BJ (cell line): ENCODE measurements around the gene CCDC167. TPM values are rescaled to one million over a fixed set of nuclear protein-coding genes. Genes with fewer than 3 reads are reported as not detected.

ENCODE experiments used
- CTCF ChIA-PET: fragments of 350-600 bp; formaldehyde crosslinking; extraction: SDS; loops from one replicate; lab custom pipeline; 2021; ENCODE audit warnings: antibody characterized with exemption, inconsistent platforms; lab: Yijun Ruan, JAX
- POLR2A ChIA-PET: fragments of 300-600 bp; sonication (Branson Sonifier 250); formaldehyde crosslinking; extraction: SDS; loops from one replicate; lab custom pipeline; 2021; ENCODE audit warnings: antibody characterized with exemption; lab: Charles Lee
- DNase-seq: peaks from one replicate; pipeline ENCODE4 v3.0.0-alpha.2; 2011; ENCODE audit warnings: low read depth
- H3K27me3 ChIP-seq: 2 replicates; pipeline ENCODE4 v1.6.0; 2011; ENCODE audit warnings: low read length; ENCODE audit not compliant: control insufficient read depth, insufficient read depth
- H3K36me3 ChIP-seq: 2 replicates; pipeline ENCODE4 v1.5.1; 2011; ENCODE audit warnings: low read length; ENCODE audit not compliant: control insufficient read depth, insufficient read depth
- H3K4me3 ChIP-seq: 2 replicates; pipeline ENCODE4 v1.5.1; 2011; ENCODE audit warnings: low read depth, mild to moderate bottlenecking, control low read depth, low read length
- polyA plus RNA-seq: library from polyadenylated mRNA; depleted of rRNA; stranded (reverse); fragments of >200 nt; gene quantifications from 2 replicates; pipeline ENCODE4 v1.2.3, GENCODE V29; 2011
- TF ChIP-seq, protein P1 (sequence below): IDR thresholded peaks from 2 replicates; pipeline ENCODE4 v1.5.1; 2011; ENCODE audit warnings: low read depth, mild to moderate bottlenecking, control low read depth, inconsistent platforms, low read length, moderate library complexity; ENCODE audit not compliant: insufficient read depth

Gene CCDC167
- polyA plus RNA-seq, 1 experiment: 31.8 TPM

DNA sequence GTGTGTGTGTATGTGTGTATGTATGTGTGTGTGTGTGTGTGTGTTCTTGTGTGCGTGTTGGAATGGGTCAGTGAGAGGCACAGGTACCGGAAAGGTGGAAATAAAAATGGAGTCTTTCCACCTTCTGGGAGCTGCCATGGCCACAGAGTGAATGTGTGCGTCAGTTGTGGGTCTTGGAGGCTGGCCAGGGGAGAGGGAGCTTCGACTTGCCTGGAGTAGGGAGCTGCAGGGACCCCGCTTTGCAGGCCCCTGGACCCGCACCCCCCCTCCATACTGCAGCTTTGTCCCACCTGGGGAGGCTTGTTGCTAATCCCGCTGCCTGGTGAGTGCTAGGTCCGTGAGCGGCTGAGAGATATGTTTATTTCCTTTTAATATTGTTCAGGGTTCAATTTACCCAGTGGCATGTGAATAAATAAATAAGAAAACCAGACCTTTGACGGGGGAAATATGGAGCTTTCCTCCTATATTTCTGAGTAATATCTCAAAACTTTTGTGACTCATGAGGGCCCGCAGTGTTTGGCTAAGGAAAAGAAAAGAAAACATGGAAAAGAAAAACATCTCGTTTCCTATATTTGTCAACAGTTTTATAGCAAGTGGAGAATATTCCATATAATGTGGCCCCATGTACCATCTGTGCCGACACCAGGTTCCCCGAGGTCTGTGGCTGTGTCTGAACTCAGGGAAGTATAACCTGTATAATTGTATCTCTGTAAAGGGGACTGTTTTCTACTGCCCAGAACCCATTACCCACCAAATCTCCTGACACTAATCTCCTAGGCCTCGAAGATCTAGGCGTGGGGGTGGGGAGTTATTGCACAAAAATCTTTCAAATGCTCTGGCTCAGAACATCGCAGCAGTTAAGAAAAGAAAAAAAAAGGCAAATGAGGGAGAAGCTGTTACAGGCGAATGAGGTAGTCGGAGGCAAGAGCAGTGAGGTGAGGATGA, 24.6 kb upstream of the CCDC167 start:
- Histone ChIP-seq H3K36me3 (no peaks in the 10 kb centered on the region), H3K4me3 (no peak overlapping the region), H3K27me3 (peaks cover 9% of the 10 kb centered on the region)
- DNase-seq: no peak
- TF ChIP-seq, protein P1, sequence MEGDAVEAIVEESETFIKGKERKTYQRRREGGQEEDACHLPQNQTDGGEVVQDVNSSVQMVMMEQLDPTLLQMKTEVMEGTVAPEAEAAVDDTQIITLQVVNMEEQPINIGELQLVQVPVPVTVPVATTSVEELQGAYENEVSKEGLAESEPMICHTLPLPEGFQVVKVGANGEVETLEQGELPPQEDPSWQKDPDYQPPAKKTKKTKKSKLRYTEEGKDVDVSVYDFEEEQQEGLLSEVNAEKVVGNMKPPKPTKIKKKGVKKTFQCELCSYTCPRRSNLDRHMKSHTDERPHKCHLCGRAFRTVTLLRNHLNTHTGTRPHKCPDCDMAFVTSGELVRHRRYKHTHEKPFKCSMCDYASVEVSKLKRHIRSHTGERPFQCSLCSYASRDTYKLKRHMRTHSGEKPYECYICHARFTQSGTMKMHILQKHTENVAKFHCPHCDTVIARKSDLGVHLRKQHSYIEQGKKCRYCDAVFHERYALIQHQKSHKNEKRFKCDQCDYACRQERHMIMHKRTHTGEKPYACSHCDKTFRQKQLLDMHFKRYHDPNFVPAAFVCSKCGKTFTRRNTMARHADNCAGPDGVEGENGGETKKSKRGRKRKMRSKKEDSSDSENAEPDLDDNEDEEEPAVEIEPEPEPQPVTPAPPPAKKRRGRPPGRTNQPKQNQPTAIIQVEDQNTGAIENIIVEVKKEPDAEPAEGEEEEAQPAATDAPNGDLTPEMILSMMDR: no peak
- POLR2A ChIA-PET: no interaction called here
- CTCF ChIA-PET: interaction anchor here (2.1 kb wide), 1 partner anchor 41 kb away, joined by 4 read pairs; no protein-coding TSS in a partner anchor

DNA sequence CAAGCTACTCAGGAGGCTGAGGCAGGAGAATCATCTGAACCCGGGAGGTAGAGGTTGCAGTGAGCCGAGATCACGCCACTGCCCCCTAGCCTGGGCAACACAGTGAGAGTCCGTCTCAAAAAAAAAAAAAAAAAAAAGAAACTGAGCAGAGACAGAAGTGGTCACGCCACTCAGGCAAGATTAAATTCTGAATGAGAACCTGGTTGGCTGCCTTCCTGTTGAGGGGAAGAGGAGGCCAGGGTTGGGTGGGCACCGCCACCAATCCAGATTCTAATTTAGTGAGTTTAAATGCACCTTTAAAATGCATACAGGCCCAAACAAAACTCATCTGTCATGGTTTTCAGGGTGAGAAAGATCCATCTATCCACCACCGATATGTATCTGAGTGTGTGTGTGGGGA, 23.7 kb upstream of the CCDC167 start:
- no peak for DNase-seq
- TF ChIP-seq, protein P1: no peak
- no peaks in the 10 kb centered on the region for H3K36me3 ChIP-seq
- ChIA-PET POLR2A (no interaction called here), CTCF (interaction anchor here (0.6 kb wide), 1 partner anchor 884 kb away, joined by 3 read pairs; no protein-coding TSS in a partner anchor)
- peaks cover 7% of the 10 kb centered on the region for H3K27me3 ChIP-seq
- no peak overlapping the region for H3K4me3 ChIP-seq

DNA sequence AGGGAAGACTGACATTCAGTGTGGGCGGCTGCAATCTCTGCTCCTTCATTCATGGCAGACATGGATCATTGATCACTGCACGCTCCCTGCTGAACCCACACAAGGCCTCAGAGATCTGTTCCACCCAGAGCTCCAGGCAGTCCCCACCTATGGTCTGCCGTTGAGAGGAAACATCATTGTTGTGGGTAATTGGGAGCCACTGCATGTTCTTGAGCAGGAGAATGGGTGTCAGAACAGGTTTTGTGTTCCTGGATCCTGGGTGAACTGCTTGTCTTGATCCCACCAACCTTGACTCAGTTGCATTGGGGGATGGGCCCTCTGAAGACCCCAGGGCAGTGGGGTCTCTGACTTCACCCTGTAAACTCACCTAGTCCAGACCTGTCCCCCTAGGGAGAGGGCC, 23.1 kb upstream of the CCDC167 start:
- POLR2A ChIA-PET: no interaction called here
- Histone ChIP-seq H3K4me3 (no peak overlapping the region), H3K36me3 (no peaks in the 10 kb centered on the region), H3K27me3 (peaks cover 7% of the 10 kb centered on the region)
- TF ChIP-seq, protein P1: no peak
- DNase-seq: no peak
- CTCF ChIA-PET: interaction anchor here (0.6 kb wide), 1 partner anchor 884 kb away, joined by 3 read pairs; no protein-coding TSS in a partner anchor

DNA sequence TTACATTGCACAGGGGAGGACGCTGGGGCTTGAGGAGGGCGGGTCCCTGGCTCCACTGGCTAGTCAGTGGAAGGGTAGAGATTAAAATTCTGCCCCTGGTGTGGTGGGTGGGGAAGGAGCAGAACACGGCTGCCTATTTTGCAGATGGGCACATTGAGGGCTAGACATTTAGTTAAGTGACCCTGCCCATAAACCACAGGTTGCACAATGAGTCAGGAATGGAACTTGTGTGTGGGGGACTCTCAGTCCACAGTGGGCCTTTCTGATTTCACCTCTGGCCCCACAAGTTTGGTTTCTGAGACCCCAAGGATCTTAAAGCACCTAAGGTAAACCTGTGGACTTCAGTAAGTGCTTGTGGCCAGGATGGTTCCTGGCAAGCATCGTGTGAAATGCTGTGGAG, 22.0 kb upstream of the CCDC167 start:
- Histone ChIP-seq H3K36me3 (no peaks in the 10 kb centered on the region), H3K4me3 (no peak overlapping the region), H3K27me3 (peaks cover 7% of the 10 kb centered on the region)
- TF ChIP-seq, protein P1: no peak
- ChIA-PET CTCF (interaction anchor here (1.2 kb wide), 1 partner anchor 11 kb away, joined by 4 read pairs; no protein-coding TSS in a partner anchor), POLR2A (no interaction called here)
- DNase-seq: no peak

DNA sequence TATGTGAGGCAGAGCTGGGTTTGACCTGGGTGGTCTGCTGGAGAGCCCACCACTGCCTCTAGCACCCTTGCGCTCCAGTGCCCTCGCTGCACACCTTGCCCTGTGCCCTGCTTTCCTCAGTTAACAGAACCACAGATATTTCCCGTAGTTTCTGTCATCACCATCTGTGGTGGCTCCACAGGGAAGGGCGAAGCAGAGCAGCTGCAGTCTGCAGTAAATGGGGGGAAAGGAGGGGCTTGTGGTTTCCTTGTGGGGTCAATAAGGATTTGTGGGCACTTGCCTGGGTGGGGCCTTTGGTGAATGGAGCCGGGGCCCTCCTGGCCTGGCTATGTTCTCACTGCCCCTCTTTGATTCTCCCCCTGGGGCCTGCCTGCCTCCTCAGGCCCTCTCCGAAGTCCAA, 21.2 kb upstream of the CCDC167 start:
- Histone ChIP-seq H3K27me3 (peaks cover 7% of the 10 kb centered on the region), H3K4me3 (no peak overlapping the region), H3K36me3 (no peaks in the 10 kb centered on the region)
- ChIA-PET CTCF (no interaction called here), POLR2A (no interaction called here)
- DNase-seq: no peak
- TF ChIP-seq, protein P1: no peak
